ENCODE results near the gene HNRNPD. TPM values are rescaled to one million over a fixed set of nuclear protein-coding genes. Genes with fewer than 3 reads are reported as not detected.

Gene HNRNPD
- total and polyA plus RNA-seq, 4 donors = 29.9 to 53.9 (median 46.2) TPM

GRCh38 chr4:82419451-82419850, 45.7 kb upstream of the HNRNPD start:
- Histone ChIP-seq H3K27me3 (ENCODE audit: control insufficient read depth in 4 of 4, insufficient read depth in 4 of 4, low read length in 3 of 4) (no peaks in the 10 kb centered on the region), H3K9me3 (ENCODE audit: control insufficient read depth in 4 of 4, low read length in 3 of 4) (no peaks in the 10 kb centered on the region), H3K9ac (ENCODE audit: low read depth in 1 of 2, low read length in 2 of 2) (no peak overlapping the region), H3K27ac (ENCODE audit: low read depth in 1 of 2, low read length in 2 of 2) (no peak overlapping the region), H3K36me3 (ENCODE audit: control insufficient read depth in 4 of 4, insufficient read depth in 3 of 4, low read depth in 1 of 4, low read length in 3 of 4) (peaks cover 0 to 15% (median 13%) of the 10 kb centered on the region in 4 donors), H3K4me3 (ENCODE audit: low read depth in 1 of 3, low read length in 3 of 3) (no peak overlapping the region), H3K4me1 (ENCODE audit: control insufficient read depth in 4 of 4, insufficient read depth in 4 of 4, low read length in 3 of 4) (peaks cover 0 to 4% (median 0%) of the 10 kb centered on the region in 4 donors)
- no peak for TF ChIP-seq HNF4A (conservative IDR thresholded peaks at IDR 0.05)
- TF ChIP-seq RXRA (IDR thresholded peaks at IDR 0.05) = no peak
- no peak for TF ChIP-seq RAD21 (IDR thresholded peaks at IDR 0.05)
- no peak for TF ChIP-seq NR2F2 (IDR thresholded peaks at IDR 0.05)
- TF ChIP-seq FOXA2 (IDR thresholded peaks at IDR 0.05) = no peak
- TF ChIP-seq EGR1 (IDR thresholded peaks at IDR 0.05; ENCODE audit: low read depth in 2 of 2) = no peak
- TF ChIP-seq, protein P1, sequence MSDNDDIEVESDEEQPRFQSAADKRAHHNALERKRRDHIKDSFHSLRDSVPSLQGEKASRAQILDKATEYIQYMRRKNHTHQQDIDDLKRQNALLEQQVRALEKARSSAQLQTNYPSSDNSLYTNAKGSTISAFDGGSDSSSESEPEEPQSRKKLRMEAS (IDR thresholded peaks at IDR 0.05) = no peak
- no peak for TF ChIP-seq CTCF (IDR thresholded peaks at IDR 0.05; ENCODE audit: low read depth, low read length, missing input control)
- TF ChIP-seq FOXA1 (IDR thresholded peaks at IDR 0.05) = no peak
- TF ChIP-seq JUND (IDR thresholded peaks at IDR 0.05) = no peak
- TF ChIP-seq TAF1 (conservative IDR thresholded peaks at IDR 0.05) = no peak
- no peak for TF ChIP-seq HNF4G (IDR thresholded peaks at IDR 0.05)
- TF ChIP-seq, protein P2, sequence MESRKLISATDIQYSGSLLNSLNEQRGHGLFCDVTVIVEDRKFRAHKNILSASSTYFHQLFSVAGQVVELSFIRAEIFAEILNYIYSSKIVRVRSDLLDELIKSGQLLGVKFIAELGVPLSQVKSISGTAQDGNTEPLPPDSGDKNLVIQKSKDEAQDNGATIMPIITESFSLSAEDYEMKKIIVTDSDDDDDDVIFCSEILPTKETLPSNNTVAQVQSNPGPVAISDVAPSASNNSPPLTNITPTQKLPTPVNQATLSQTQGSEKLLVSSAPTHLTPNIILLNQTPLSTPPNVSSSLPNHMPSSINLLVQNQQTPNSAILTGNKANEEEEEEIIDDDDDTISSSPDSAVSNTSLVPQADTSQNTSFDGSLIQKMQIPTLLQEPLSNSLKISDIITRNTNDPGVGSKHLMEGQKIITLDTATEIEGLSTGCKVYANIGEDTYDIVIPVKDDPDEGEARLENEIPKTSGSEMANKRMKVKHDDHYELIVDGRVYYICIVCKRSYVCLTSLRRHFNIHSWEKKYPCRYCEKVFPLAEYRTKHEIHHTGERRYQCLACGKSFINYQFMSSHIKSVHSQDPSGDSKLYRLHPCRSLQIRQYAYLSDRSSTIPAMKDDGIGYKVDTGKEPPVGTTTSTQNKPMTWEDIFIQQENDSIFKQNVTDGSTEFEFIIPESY (IDR thresholded peaks at IDR 0.05) = no peak
- no peak for TF ChIP-seq REST (IDR thresholded peaks at IDR 0.05)
- TF ChIP-seq, protein P3, sequence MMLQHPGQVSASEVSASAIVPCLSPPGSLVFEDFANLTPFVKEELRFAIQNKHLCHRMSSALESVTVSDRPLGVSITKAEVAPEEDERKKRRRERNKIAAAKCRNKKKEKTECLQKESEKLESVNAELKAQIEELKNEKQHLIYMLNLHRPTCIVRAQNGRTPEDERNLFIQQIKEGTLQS (IDR thresholded peaks at IDR 0.05) = no peak
- no peak for TF ChIP-seq GABPA (IDR thresholded peaks at IDR 0.05 in 1 of 2, conservative IDR thresholded peaks at IDR 0.05 in 1 of 2)
- 75% methylated on average over 3 of the region's 3 CpGs for WGBS
- no peak for DNase-seq (ENCODE audit: low spot score)

DNA sequence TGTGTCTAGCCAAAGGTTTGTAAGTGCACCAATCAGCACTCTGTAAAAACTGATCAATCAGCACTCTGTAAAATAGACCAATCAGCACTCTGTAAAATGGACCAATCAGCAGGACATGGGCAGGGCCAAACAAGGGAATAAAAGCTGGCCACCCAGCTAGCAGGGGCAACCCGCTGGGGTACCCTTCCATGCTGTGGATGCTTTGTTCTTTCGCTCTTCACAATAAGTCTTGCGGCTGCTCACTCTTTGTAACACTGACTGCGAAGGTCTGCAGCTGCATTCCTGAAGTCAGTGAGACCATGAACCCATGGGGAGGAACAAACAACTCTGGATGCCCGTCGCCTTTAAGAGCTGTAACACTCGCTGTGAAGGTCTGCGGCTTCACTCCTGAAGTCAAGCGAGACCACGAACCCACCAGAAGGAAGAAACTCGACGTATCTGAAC, 42.2 kb upstream of the HNRNPD start:
- H3K9me3 ChIP-seq (ENCODE audit: control insufficient read depth in 4 of 4, low read length in 3 of 4) = no peaks in the 10 kb centered on the region
- no peak for DNase-seq (ENCODE audit: low spot score)
- H3K27ac ChIP-seq (ENCODE audit: low read depth in 1 of 2, low read length in 2 of 2) = no peak overlapping the region
- H3K9ac ChIP-seq (ENCODE audit: low read depth in 1 of 2, low read length in 2 of 2) = no peak overlapping the region
- no peaks in the 10 kb centered on the region for H3K36me3 ChIP-seq (ENCODE audit: control insufficient read depth in 4 of 4, insufficient read depth in 3 of 4, low read depth in 1 of 4, low read length in 3 of 4)
- H3K4me3 ChIP-seq (ENCODE audit: low read depth in 1 of 3, low read length in 3 of 3) = no peak overlapping the region
- H3K4me1 ChIP-seq (ENCODE audit: control insufficient read depth in 4 of 4, insufficient read depth in 4 of 4, low read length in 3 of 4) = peaks cover 0 to 4% (median 0%) of the 10 kb centered on the region in 4 donors
- WGBS = 87% methylated on average over 12 of the region's 12 CpGs
- no peaks in the 10 kb centered on the region for H3K27me3 ChIP-seq (ENCODE audit: control insufficient read depth in 4 of 4, insufficient read depth in 4 of 4, low read length in 3 of 4)
- TF ChIP-seq REST (IDR thresholded peaks at IDR 0.05) = no peak
- TF ChIP-seq YY1 (IDR thresholded peaks at IDR 0.05) = no peak
- TF ChIP-seq, protein P1 (IDR thresholded peaks at IDR 0.05) = no peak
- no peak for TF ChIP-seq RAD21 (IDR thresholded peaks at IDR 0.05)
- TF ChIP-seq NR2F2 (IDR thresholded peaks at IDR 0.05) = no peak
- no peak for TF ChIP-seq CTCF (IDR thresholded peaks at IDR 0.05; ENCODE audit: low read depth, low read length, missing input control)
- TF ChIP-seq SP1 (IDR thresholded peaks at IDR 0.05) = no peak
- TF ChIP-seq RXRA (IDR thresholded peaks at IDR 0.05) = no peak

Measured in liver (tissue), 9 donors.